CD1c-positive myeloid dendritic cell (primary cell): ENCODE data around the gene CCR2.
A peak's percentile ranks its signal among the peaks of the same experiment; 100 is the strongest.
"Not testable (repeated sequence)": the region's sequence is repeated elsewhere in the genome, so short reads cannot be mapped to it uniquely, and the experiment has no call there.

ENCODE experiments used
- DNase-seq: peaks from one replicate; pipeline ENCODE4 v3.0.0-alpha.2; 2016; ENCODE audit errors: extremely low spot score

The CCR2 gene

DNA sequence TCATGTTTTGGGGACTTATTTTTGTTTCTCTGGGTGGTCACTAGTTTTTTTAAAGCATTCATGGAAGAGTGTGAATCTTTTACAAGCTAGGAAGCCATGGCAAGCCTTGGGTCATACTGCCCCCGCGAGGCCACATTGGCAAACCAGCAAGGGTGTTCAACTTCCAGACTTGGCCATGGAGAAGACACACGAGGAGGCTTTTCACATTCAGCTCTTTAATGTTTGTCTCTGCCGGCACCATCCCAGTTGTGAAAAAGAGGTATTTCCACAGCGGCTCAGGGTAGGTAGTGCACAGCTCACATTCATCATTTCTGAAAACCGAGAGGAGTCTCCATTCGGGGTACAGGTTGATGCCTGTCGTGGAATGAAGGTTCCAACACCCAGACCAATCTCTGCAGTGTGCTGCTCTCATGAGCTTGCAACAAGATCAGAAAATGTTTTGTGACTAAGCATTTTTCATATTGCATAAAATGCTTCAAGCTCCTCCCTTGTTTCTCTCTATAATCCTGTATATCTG is 24.6 kb downstream of the CCR2 start:
- peak; percentile 74 for DNase-seq

DNA sequence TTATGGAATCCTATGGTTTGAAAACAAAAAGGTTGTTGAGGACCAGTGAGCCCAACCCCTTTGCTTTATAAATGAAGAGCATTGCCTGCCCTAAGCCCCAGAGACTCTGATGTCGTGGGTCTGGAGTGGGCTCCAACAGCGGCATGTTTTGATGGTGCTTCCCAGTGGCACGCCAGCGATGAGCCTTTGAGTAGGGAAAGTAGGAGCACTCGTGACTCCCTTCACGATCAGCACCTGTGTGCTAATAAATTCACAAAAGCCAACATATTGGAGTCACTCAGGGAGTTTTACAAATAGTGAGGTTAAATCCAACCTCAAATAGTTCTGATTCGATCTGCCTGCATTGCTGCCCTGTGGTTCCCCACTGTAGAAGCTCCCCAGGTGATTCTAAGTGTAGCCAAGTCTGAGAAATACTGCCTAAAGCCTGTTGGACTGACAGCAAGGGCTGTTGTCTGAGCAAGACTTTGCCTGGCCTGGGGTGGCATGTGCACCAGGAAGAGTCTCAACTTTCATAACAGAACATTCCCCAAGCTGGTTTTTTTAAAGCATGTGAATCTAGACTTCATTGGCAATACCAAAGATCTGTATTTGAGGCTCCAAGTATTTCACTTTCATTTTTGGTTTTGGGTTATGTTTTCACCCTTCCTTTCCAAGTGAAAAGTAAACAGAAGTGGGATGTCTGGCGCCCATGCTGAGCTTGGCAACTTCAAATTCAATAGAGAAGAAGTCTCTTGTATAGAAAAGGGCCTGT is 26.7 kb downstream of the CCR2 start:
- DNase-seq = peak; percentile 25

DNA sequence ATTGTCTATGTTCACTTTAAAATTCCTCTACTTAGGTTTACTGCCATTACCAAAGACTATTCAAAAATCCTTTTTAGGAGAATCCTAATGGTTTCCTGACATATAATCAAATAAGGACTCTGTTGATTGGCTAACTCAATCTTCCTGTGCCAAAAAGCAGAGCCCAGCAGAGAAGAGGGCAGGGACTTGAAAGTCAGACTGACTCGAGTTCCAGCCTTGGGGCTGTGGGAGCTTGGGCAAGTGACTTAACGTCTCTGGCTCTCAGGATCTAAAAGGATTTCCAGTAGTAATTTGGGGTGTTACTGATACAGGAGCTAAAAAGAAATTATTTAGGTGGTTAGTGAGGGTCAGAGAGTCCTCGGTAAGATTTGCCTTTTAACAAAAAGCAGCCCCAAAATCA is 27.7 kb downstream of the CCR2 start:
- no peak for DNase-seq

DNA sequence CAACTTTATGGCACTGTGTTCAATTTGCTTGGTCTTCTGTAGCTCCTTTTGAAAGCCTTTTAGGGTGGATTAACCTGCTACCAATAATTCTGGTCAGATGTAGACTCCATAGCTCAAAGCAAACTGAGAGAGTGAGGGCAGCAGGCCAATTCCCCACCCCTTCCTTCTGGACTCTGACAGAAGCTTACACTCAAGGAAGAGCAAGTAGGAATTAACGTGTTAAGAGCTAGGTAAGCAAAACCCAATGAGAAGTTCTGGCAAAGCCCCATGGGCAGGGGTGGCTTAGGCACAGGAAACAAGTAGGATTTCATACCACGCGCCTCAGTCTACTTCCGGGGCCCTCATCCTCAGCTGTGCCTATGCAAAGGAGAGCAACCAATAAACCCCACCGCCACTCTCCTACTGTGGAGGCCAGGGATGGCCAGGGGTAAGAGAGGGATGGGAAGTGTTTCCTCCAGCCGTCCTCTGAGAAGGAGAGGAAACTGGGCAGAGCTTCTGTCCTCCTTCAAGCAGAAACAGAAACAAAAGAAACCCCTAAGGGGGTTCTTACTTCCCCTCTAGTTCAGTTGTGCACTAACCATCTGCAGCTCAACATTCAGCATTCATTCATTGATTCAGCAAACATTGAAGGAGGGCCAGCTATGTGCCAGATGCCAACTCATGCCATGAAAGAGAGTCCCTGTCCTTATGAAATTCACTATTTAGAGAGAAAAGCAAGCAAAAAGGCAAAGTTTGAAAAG is 29.5 kb downstream of the CCR2 start:
- DNase-seq = no peak

DNA sequence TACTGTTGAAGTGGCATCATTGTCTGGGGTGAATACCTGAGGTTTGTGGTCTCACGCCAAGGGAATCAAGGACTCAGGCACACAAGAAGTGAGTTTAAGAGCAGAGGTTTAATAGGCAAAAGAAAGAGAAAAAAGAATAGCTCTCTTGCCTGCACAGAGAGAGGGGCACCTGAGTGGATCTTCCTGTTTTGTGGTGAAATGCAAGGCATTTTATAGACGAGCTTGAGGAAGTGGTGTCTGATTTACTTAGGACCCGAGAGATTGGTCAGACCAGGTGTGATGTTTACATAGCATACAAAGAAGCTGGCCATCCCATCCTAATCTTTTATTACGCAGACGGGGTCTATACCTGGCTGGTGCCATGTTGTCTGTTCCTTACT is 30.0 kb downstream of the CCR2 start:
- no peak for DNase-seq

DNA sequence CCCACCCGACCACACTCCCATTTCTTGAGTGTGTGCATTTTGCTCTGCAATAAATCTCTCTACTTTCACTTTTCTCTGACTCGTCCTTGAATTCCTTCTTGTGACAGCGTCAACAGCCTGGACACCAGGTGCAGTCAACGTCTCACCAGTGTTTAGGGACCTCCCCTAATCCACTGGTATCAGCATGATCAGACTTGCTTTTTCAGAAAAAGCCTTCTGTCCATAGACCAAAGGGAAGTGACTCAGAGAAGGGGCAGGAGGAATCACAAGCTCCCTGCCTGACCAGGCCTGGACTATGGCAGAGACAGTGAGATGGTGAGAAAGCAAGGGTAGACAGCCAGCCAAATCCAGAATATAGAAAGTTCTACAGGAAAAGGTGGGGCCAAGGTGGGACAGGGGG is 32.3 kb downstream of the CCR2 start:
- DNase-seq = peak; percentile 50

DNA sequence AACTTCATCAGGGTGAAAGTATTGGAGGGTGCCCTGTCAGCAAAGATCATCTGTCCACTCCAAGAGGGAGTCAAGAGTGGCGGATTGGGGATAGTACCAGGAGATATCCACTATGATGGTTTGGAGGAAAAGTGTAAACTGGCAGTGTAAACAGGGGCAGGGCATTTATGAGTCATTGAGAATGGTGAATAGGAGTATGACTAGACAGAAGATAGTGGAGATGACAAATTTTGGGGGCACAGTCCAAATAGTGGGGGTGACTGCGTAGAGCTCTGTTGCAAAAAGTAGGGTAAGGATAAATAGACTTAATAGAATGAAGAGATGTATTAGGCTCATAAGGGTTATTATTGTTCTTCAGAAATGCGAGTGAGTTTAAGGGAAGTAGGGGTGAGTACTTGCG is 34.9 kb downstream of the CCR2 start:
- not testable (repeated sequence) for DNase-seq

DNA sequence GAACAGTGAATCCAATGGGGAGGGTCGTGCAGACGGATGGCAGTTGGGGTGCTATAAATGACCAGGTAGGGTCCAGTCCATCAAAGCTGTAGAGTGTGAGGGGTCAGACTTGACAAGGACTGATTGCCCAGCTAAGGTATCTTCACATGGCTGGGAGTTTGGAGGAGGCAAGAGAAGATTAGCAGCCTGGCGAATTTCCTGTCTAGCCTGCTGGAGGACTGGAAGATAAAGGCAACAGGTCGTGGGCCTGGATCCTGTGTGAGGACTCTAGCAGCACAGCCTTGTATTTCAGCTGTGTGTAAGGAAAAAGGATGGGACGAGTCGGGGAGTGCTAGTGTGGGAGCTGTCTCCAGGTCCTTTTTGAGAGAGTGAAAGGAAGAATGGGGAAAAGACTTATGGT is 35.4 kb downstream of the CCR2 start:
- no peak for DNase-seq

DNA sequence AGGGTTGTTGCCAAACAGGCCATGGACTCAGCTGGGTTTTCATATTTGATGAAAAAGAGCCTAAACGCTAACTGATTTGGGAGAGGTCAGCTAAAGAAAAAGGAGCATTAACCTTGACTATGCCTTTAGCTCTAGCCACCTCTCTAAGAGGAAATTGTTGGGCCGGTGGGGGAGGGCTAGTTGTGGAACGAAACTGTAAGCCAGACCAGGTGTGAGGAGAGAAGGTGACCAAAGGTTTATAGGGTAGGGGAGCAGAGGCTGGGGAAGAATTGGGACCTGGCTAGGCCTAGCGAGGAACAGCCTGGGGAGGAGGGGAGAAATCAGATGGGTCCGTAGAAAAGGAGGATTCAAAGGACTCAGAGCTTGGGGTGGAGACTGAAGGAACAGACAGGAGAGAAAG is 37.6 kb downstream of the CCR2 start:
- DNase-seq = not testable (repeated sequence)

DNA sequence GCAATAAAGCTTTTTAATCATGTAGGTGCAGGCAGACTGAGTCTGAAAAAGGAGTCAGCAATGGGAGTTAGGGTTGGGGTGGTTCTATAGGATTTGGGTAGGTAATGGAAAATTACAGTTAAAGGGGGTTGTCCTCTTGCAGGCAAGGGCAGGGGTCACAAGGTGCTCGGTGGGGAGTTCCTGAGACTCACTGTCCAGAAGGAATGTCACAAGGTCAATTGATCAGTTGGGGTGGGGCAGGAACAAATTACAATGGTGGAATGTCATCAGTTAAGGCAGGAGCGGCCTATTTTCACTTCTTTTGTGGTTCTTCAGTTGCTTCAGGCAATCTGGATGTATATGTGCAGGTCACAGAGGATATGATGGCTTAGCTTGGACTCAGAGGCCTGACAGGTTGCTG is 39.1 kb downstream of the CCR2 start:
- no peak for DNase-seq

DNA sequence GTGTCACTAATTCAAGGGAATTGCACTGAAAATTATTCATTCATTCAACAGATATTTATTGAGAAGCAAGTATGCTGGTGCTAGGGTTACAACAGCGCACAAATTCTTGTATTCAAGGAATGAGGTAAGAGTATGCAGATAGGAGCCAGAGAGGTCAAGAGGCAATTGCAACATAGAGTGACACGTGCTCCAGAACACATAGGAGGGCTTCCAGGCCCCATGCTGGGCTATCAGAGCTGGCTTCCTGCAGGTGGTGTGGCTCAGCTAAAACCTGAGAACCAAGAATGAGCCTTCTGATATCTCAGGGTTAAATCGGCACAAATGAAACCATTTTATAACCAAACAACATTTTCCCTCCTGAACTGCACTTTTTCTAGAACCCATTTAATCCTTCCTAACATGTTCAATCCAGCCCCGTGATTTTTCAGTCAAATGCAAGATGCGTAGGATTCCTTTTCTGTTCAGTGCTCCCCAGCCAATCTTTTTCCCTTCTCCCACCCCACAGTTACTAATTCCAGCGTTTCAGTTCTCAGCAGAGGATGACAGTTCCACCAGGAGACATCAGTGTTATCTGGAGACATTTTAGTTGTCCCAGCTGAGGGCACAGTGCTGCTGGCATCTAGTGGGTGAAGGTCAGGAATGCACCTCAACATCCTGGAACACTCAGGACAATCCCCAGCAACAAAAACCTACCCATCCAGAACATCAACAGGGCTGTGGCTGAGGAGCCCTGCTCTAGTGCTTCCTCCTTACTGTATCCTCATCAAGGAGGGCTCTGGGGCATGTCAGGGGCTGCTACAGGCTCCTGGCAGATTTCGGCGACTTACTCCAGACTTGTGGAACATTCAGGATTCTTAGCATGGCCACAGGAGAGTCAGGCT is 39.9 kb downstream of the CCR2 start:
- no peak for DNase-seq

DNA sequence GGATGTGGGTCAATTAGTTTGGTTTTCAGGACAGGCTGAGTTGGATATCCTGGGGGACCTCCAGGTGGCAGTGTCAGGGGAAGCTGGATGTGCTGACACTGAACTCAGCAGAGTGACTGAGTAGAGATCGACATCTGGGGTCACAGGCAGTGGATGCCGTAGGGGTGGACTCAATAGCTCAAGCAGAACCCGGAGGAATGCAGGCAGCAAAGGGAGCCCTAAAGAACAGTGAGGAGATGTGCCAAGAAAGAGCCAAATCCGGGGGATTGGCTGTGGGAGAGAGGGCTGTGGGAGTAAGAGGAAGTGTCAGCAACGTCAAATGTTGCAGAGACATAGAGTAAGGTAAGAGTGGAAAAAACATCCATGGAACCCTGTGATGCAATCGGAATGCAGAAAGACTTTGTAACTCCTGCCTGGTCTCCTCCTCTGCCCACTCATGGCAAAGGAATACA is 41.3 kb downstream of the CCR2 start:
- peak; percentile 83 for DNase-seq

DNA sequence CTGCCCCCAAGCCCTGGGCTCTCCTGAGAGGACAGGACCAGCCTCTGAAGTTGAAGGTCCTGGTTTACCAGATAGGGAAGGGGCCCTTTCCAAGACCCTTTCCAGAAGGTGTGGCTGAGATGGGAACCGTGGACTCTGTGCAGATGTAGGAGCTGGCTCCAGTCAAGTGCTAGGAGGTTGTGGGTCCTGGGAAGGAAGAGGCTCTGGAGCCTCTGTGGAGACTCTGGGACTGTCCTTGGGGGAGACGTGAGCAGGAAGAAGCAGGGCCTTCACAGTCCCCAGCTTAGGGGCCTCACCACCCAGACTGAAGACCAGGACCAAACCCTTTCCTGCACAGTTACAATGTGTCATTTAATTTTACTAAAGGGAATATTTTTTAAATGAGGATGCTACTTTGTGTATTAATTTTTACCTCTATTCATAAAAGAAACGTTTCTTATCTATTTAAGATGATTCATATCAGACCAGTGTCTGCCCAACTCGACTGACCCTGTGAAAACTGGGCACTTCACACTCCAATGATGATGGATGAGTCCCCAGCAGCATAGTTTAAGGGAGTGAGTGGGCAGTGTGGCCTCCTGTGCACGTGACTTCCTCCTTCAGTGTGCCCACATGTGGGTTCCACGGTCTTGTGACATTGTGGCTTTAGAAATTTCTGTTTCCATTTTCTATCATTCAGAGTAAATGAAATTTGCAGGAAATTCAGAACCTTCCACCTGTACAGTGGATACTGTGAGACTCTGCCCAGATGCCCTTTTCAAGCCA is 42.0 kb downstream of the CCR2 start:
- DNase-seq = peak; percentile 88

DNA sequence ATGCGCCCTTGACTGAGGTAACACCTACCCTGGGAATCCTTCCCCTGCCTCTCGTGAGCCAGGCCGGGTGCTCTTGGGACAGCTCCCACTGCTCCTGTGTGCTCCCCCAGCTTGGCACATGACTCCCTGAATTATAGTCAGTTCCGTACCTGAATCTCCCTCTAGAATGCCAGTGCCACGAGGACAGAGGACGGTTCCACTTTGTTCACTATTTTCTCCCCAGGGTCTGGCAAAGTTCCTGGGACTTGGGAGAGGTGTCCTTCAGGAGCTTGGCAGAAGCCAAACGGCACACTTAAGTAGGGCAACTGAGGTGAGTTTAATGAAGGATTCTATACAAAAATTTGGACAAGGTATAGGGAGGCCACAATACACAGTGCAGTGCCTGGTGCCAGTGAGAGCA is 43.2 kb downstream of the CCR2 start:
- no peak for DNase-seq

DNA sequence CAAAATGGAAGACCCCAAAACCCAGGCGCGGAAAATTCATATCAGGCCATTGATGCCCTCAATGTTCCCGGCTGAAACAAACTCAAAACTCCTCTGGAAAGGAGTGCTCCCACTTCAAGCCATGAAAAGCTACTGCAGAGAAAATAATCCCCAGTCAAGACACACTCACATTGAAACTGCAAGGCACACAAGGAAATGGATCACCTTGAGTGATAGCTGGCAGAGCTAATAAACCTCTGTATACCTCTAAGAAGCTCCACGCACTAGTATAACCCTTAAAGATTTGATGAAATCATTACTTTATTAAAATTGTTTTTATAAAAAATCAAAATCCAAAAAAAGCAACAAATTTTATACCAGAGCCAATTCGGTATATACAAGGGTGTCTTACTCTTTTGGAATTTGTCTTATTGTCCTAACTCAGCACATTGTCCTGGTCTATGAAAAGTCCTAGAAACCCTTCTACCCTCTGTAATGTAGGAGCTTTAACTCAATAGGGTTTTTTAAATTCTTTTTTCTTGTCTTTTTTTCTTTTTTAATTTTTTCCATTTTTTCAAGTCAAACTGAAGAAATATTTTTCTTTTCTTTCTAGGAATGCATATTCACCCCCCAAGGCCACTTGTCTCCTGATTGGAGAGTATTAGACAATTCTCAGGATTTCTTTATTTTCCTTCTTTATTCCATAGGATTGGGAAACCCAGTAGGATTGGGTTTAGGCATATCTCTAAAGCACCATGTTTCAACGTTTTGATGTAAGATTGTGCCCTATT is 44.5 kb downstream of the CCR2 start:
- DNase-seq = no peak

DNA sequence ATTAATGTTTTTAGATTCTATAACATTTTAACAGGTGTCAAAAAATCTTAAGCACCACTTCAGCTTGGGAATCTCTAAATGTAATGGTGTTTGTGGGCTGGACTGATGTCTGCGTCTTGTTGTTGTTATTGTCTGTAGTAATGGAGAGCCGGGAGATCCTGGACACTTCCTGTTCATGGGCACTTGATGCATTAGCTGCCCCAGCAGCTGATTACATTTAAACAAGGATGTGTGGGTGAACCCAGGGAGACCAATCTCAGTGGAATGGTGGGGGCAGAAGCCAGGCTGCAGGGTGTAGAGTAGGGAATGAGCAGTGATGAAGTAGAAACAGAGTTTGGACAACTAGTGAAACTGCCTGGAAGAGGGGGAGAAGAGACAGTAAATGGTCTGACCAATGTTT is 45.2 kb downstream of the CCR2 start:
- peak; percentile 47 for DNase-seq

DNA sequence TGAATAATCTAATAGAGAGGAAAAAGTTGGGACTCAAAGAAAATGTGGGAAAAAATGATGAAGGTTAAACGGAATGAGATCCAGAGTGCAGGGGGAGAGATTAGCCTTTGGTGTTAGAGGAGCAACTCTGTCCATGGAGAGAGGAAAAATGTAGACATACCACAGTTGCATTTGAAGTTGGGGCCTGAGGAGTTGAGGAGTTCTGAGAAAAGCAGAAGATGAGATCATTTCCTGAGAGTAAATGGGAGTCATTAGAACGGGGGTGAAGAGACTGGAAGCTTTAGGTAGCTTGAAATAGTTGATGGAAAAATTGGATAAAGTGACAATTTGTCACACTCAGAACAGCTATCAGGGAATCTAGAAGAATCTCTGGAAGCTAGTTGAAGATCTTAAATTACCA is 45.6 kb downstream of the CCR2 start:
- DNase-seq = peak; percentile 57

DNA sequence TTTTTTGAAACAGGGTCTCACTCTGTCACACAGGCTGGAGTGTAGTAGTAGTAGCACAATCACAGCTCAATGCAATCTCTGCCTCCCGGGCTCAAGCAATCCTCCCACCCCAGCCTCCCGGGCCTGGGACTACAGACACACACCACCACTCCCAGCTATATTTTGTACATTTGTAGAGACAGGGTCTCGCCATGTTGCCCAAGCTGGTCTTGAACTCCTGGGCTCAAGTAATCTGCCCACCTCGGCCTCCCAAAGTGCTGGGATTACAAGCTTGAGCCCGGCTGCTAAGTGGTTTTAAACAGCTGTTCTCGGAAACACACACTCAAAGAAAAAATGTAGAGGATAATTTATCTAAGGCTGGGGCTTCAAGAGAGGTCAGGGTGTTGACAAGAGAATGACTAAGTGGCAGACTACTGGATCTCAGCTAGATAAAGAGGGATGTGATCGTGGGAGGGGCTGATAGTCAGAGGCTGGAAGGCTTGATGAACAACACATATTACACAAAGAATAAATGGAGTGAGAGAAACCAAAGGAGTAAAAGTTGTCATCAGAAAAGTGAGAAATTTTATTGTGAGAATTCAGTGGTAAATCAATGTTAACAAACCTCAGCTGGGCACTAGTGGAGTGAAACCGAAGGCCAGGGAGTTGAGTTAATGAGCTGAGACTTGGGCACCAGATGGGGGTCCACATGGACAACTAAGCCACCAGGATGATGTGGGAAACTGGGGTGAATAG is 46.3 kb downstream of the CCR2 start:
- no peak for DNase-seq

DNA sequence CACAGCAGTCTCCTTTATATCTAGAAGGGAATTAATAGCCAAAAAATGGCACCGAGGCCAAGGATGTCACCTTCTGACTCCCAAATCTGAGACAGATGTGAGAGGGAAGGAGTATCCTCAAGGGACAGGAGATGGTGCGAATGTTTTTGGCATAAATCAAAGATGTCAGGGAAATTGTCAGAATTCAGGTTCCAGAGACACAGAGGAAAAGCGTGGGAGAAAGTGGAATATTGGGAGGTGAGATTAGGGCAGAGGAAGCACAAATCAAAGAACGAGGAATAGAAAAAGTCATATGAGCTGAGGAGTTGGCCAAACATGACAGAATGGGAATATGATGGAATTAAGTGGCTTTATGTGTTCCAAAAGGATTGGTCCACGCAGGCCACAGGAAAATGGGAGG is 46.9 kb downstream of the CCR2 start:
- no peak for DNase-seq

DNA sequence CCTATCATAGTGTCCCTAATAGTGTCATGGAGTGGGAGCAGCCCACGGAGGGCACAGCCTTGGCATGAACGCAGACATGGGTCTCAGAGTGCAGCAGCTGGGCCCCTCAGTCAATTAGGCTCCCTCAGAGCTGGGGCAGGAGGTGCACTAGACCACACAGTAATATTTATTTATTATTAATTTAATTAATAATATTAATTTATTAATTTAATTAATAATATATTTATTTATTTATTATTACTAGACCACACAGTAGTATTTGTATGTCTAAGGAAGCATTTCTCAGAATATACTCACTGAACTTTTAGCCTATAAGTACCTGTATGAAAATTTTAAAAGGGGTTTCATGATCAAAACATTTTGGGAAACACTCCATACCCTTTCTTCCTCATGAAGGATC is 47.7 kb downstream of the CCR2 start:
- no peak for DNase-seq
